EH (cell line): ENCODE data around the gene CD79A.

Experiments used
- DNase-seq: peaks from one replicate; pipeline ENCODE4 v3.0.0-alpha.2; 2015; ENCODE audit warnings: low read depth

The CD79A gene

GRCh38 chr19:41918653-41919244 lies 41.7 kb downstream of the CD79A start:
- no peak for DNase-seq

GRCh38 chr19:41919948-41920712 lies 43.1 kb downstream of the CD79A start:
- DNase-seq, result no peak

GRCh38 chr19:41920882-41921576 lies 44.0 kb downstream of the CD79A start:
- DNase-seq, result no peak

- DNase-seq, result no peak
Measured at GRCh38 chr19:41921577-41922576, 44.8 kb downstream of the CD79A start.

GRCh38 chr19:41922585-41922984 lies 45.5 kb downstream of the CD79A start:
- no peak for DNase-seq

- no peak for DNase-seq
Measured at GRCh38 chr19:41923045-41923788, 46.1 kb downstream of the CD79A start.

- no peak for DNase-seq
Measured at GRCh38 chr19:41924151-41925145, 47.4 kb downstream of the CD79A start.

- DNase-seq, result no peak
Measured at GRCh38 chr19:41925208-41926003, 48.3 kb downstream of the CD79A start.

GRCh38 chr19:41926028-41926762 lies 49.1 kb downstream of the CD79A start:
- no peak for DNase-seq

GRCh38 chr19:41926763-41927496 lies 49.9 kb downstream of the CD79A start:
- no peak for DNase-seq

GRCh38 chr19:41927497-41928192 lies 50.6 kb downstream of the CD79A start:
- DNase-seq, result no peak

GRCh38 chr19:41928221-41928683 lies 51.2 kb downstream of the CD79A start, which contains the start of gene ERFL:
Gene ERFL, minus strand, starts transcription at chr19:41928449. Its CDS starts 15,530 bp downstream, at chr19:41912919.
- DNase-seq, result no peak

- DNase-seq, result no peak
Measured at GRCh38 chr19:41928754-41929535, 51.9 kb downstream of the CD79A start.

GRCh38 chr19:41929536-41930071 lies 52.5 kb downstream of the CD79A start:
- no peak for DNase-seq

- no peak for DNase-seq
Measured at GRCh38 chr19:41930322-41930722, 53.2 kb downstream of the CD79A start.
